Skeletal muscle tissue (tissue), 4 donors: ENCODE results near the gene MYL9. TPM values are rescaled to one million over a fixed set of nuclear protein-coding genes. Genes with fewer than 3 reads are reported as not detected.

Source experiments
- H3K27ac ChIP-seq: one replicate; pipeline ENCODE4 v1.7.0; 2013; ENCODE audit warnings: mild to moderate bottlenecking, low read depth, low read length, inconsistent platforms
- H3K27me3 ChIP-seq, 3 donors: one replicate each; pipeline ENCODE4 v1.7.0; 2013; ENCODE audit warnings: low read length in 3 of 3; ENCODE audit not compliant: control insufficient read depth in 3 of 3, insufficient read depth in 3 of 3
- H3K36me3 ChIP-seq, 3 donors: one replicate each; pipeline ENCODE4 v1.7.0; 2013; ENCODE audit warnings: low read length in 3 of 3; ENCODE audit not compliant: control insufficient read depth in 3 of 3, insufficient read depth in 3 of 3
- H3K4me1 ChIP-seq, 3 donors: one replicate each; pipeline ENCODE4 v1.7.0; 2013; ENCODE audit warnings: low read length in 3 of 3, mild to moderate bottlenecking in 3 of 3; ENCODE audit not compliant: control insufficient read depth in 3 of 3, insufficient read depth in 3 of 3
- H3K4me3 ChIP-seq, 3 donors: one replicate each; pipeline ENCODE4 v1.7.0; 2013; ENCODE audit warnings: low read length in 3 of 3
- H3K9ac ChIP-seq, 3 donors: one replicate each; pipeline ENCODE4 v1.7.0; 2013; ENCODE audit warnings: low read length in 3 of 3, mild to moderate bottlenecking in 3 of 3, moderate library complexity in 2 of 3, low read depth in 1 of 3
- H3K9me3 ChIP-seq, 3 donors: one replicate each; pipeline ENCODE4 v1.7.0; 2013; ENCODE audit warnings: low read length in 3 of 3; ENCODE audit not compliant: control insufficient read depth in 3 of 3
- total RNA-seq: library from RNA; depleted of rRNA; stranded (reverse); fragments of >200 nt; gene quantifications from one replicate; pipeline ENCODE4 v1.2.3, GENCODE V29; 2014
- donor health status: Osteomylitis.

Gene MYL9
- total RNA-seq, 1 donor from 2014 or later = 5.7 TPM

DNA sequence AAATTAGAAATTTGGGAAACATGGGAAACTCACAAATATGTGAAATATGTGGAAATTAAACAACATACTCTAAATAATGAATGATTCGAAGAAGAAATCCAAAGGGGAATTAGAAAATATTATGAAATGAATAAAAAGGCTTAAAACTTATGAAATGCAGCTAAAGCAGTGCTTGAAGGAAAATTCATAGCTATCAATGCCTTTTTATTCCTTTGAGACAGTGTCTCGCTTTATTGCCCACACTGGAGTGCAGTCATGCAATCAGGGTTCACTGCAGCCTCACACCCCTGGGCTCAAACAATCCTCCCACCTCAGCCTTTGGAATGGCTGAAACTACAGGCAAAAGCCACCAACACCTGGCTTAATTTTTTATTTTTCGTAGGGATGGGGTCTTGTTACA lies 24.2 kb downstream of the MYL9 start:
- Histone ChIP-seq H3K27me3 (no peaks in the 10 kb centered on the region), H3K27ac (no peak overlapping the region), H3K9me3 (peaks cover 0 to 3% (median 2%) of the 10 kb centered on the region in 3 donors), H3K4me3 (no peak overlapping the region), H3K36me3 (no peaks in the 10 kb centered on the region), H3K9ac (no peak overlapping the region), H3K4me1 (no peaks in the 10 kb centered on the region)

DNA sequence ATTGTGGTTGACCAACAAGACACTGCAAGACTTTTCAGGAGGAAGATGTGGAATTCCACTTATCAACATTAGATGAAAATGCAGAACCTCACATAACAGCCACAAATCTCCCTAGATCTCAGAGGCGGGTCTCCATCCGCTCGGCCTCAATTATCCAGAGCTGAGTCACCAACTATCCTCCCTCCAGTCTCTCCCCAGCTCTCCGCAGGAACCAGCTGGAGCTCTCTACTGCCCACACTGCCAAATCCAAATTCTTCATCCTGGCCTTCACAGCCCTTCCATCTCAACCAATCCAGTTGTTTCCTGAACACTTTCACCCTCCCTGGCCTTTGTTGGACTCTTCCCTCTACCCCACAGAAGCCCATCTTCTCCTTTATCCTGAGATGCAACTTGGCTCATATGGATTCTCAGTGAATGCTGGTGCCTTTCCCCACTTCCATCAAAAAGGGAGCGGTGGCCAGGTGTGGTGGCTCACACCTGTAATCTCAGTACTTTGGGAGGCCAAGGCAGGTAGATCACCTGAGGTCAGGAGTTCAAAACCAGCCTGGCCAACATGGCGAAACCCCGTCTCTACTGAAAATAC lies 28.6 kb downstream of the MYL9 start:
- H3K4me3 ChIP-seq = no peak overlapping the region
- peaks cover 0 to under 1% (median 0%) of the 10 kb centered on the region in 3 donors for H3K27me3 ChIP-seq
- H3K27ac ChIP-seq = no peak overlapping the region
- H3K9ac ChIP-seq = no peak overlapping the region
- peaks cover 0 to 3% (median 2%) of the 10 kb centered on the region in 3 donors for H3K9me3 ChIP-seq
- peaks cover 4 to 10% (median 8%) of the 10 kb centered on the region in 3 donors for H3K4me1 ChIP-seq
- H3K36me3 ChIP-seq = no peaks in the 10 kb centered on the region

DNA sequence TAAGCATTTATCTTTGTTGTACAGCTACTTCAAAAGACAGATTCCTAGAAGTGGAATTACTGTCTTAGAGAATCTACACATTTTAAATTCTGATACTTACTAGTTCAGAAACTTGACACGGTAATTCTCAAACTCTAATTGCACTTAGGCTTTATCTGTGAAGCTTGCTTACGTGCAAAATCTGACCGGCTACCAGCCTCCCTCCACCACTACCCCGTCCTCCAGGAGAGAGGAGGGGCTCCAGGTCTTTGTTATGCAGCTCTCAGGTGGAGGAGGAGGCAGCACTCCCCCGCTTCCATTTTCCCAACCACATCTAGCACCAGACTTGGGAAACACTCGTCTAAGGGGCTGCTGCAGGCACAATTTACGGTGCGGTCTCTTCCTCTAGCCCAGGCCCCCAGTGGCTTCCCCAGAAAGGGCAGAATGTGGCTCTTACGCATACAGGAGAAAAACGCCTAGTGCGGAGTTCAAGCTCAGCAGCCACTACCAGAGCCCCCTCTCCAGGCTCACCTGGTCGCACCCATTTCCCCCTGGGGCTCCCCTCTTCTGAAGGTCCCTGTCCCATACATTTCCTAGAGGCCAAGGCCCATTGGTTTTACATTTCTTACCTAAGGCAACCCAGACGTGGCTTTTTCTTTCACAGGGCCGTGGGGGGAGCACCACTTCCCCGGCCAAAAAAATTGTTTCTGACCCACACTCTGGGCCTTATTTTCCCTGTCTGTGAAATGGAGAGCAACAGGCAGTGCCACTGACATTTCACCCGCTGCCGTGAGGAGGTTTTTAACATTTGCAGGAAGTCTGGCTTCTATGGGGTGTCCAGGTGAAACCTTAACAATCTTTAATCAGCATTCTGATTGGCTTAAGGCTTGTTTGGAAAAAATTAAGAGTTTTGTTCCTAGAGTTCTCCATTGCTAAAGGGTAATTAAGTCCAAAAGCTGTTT lies 30.5 kb downstream of the MYL9 start:
- no peak overlapping the region for H3K9ac ChIP-seq
- H3K36me3 ChIP-seq = no peaks in the 10 kb centered on the region
- H3K4me1 ChIP-seq = peaks cover 10 to 17% (median 13%) of the 10 kb centered on the region in 3 donors
- no peaks in the 10 kb centered on the region for H3K9me3 ChIP-seq
- H3K27ac ChIP-seq = peak overlapping the region; percentile 77
- H3K27me3 ChIP-seq = peaks cover 0 to 10% (median 10%) of the 10 kb centered on the region in 3 donors
- H3K4me3 ChIP-seq = no peak overlapping the region

DNA sequence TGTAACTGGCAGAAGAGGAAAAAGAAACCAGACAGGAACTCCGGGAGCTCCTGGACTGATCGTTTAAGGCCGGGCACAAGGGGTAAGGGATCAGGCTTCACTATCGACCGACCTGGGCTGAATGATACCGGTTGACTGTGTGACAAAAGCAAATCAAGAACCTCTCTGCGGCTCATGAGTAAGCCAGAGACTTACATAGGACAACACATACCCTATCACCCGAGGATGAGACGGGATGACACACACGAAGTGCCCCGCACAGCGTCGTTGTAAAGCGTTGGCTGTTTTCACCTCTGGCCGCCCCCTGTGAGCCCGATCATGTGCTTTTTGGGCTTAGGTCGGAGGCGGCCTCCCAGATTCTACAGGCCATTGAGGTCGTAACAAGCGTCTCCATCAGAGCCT lies 31.4 kb downstream of the MYL9 start:
- peak overlapping the region; percentile 62 to 69 (median 68) for H3K4me3 ChIP-seq
- no peaks in the 10 kb centered on the region for H3K36me3 ChIP-seq
- no peaks in the 10 kb centered on the region for H3K9me3 ChIP-seq
- H3K4me1 ChIP-seq = peaks cover 10 to 17% (median 13%) of the 10 kb centered on the region in 3 donors
- peak overlapping the region in 2 of 3 donors; percentile 68 to 70 for H3K9ac ChIP-seq
- H3K27me3 ChIP-seq = peaks cover 0 to 11% (median 10%) of the 10 kb centered on the region in 3 donors
- peak overlapping the region; percentile 77 for H3K27ac ChIP-seq

DNA sequence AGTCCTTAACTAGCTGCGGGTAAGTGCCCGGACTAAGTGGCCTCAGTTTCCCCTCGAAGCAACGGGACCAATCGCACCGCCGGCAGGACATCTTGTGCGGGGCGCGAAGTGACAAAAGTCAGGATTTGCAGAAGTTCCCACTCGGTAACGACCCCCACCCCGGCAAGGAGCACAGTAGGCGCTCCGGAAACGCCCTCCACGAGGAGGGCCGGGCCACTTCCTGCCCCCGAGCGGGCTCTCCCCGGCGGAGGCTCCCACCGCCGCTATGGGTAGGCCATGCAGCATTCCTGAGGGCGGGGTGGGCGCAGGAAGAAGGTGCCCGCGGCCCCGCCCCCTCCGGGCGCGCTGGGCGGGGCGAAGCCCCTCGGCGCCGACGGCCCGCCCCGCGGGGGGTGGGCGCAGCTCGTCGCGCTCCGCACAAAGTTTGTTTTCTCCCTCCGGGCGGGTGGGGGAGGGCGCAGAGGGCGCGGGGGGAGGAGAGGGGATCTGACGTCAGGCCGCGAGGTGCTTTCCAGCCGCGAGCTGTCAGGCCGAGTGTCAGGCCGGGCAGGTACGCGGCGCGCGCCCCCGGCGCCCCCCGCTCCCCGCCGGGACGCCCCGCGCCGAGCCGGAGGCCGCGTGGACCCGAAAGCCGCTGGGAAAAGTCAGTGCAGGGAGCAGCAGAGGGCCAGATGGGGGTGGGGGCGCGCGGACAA lies 31.9 kb downstream of the MYL9 start, which contains the start of gene TGIF2:
TGIF2 (plus strand) TSS at position 495 of the 695 bp plus-strand sequence. CDS start 5,178 bp downstream, outside the sequence.
- peak within 1 kb of the TSS; percentile 77 for H3K27ac ChIP-seq
- peaks cover 10 to 17% (median 13%) of the 10 kb centered on the region in 3 donors for H3K4me1 ChIP-seq
- H3K4me3 ChIP-seq = peak within 1 kb of the TSS; percentile 65 to 69 (median 68)
- H3K36me3 ChIP-seq = no peaks in the 10 kb centered on the region
- H3K9me3 ChIP-seq = no peaks in the 10 kb centered on the region
- peaks cover 0 to 15% (median 13%) of the 10 kb centered on the region in 3 donors for H3K27me3 ChIP-seq
- peak within 1 kb of the TSS; percentile 67 to 74 (median 70) for H3K9ac ChIP-seq

DNA sequence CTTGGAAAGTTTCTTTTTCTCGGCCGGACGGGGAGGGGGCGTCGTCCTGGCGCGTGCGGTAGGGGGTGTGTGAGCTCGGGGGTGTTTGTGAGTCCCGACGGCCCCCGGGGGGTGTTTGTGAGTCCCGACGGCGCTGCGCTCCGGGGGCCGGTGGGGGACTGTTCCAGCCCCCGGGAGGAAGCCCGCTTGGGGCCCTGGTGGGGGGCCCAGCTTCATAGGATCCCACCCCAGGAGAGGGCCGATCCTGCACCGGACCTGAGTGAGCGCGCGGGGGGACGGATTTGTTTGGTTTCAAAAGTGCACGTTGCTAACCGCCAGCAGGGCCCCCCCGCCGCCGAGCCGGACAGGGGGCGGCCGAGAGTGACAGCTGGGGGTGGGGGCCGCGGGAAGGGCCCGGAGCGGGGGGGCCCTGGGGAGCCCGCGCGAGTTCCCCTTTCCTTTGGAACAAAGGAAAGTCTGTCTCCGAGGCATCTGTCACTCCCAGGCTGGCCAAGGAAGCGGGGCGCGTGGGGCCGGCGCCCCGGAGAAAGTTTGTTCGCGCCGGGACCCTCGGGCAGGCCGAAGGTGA lies 32.6 kb downstream of the MYL9 start:
- H3K4me1 ChIP-seq = peaks cover 10 to 17% (median 13%) of the 10 kb centered on the region in 3 donors
- peak overlapping the region; percentile 38 to 67 (median 62) for H3K4me3 ChIP-seq
- H3K36me3 ChIP-seq = peaks cover 2 to 4% (median 2%) of the 10 kb centered on the region in 3 donors
- peak overlapping the region; percentile 68 for H3K27ac ChIP-seq
- peaks cover 0 to 21% (median 15%) of the 10 kb centered on the region in 3 donors for H3K27me3 ChIP-seq
- peak overlapping the region; percentile 57 to 74 (median 67) for H3K9ac ChIP-seq
- no peaks in the 10 kb centered on the region for H3K9me3 ChIP-seq

DNA sequence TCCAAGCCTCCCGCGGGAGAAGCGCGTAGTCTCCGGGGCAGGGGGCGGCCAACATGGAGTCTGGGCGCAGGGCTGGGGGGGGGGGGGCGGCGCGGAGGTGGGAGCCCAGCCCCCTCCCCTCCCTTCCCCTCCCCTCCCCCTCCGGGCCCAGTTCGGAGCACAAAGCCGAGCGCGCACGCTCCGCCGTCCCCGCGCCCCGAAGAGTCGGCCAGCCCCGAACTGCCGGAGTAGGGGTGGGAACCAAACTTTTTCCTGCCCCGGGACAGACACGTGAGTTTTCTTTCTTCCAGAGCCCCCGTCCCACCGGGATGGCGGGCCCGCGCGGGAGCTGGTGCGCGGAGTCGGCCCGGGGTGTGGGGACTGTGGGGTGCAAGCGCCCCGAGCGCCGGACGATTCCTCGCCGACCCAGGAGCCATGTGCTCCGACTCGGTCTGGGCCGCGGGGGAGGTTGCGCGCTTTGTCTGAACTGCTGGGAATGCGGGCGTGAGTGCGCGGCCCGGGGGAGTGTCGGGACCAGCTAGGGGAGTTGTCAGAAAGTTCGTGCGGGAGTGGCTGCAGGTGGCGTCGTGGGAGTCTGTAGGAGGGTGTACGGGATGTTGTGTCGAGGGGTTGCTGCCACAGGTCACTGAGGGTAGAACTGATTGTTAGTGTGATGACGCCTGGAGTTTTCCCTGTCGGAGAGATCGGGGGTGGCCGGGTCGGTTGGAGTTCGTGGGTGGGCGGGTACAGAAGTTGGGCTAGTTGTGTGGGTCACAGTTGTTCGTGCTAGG lies 33.2 kb downstream of the MYL9 start:
- Histone ChIP-seq H3K27ac (no peak overlapping the region), H3K4me3 (peak overlapping the region; percentile 43 to 66 (median 65)), H3K27me3 (peaks cover 0 to 23% (median 15%) of the 10 kb centered on the region in 3 donors), H3K9me3 (no peaks in the 10 kb centered on the region), H3K36me3 (peaks cover 3 to 5% (median 4%) of the 10 kb centered on the region in 3 donors), H3K9ac (peak overlapping the region; percentile 16 to 43 (median 16)), H3K4me1 (peaks cover 10 to 17% (median 13%) of the 10 kb centered on the region in 3 donors)

DNA sequence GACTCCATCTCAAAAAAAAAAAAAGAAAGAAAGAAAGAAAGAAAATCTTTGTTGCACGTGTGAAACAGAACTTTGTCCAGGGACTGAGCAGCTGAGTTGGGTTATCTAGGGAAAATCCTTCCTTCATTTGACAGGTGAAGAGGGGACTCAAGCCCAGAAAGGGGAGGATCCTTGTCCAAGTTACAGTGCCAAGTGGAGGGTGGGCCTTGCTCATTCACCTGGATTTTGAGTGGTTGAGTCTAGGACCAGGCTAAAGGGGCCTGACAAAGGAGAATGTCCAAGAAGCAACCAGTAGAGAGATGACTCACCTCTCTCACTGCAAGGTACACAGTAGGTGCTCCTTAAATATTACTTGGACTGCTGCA lies 34.7 kb downstream of the MYL9 start:
- H3K4me1 ChIP-seq = peaks cover 10 to 17% (median 13%) of the 10 kb centered on the region in 3 donors
- no peaks in the 10 kb centered on the region for H3K9me3 ChIP-seq
- no peak overlapping the region for H3K9ac ChIP-seq
- H3K27ac ChIP-seq = no peak overlapping the region
- peaks cover 3 to 11% (median 4%) of the 10 kb centered on the region in 3 donors for H3K36me3 ChIP-seq
- H3K4me3 ChIP-seq = no peak overlapping the region
- peaks cover 0 to 27% (median 15%) of the 10 kb centered on the region in 3 donors for H3K27me3 ChIP-seq
